ENCODE data around the gene CDH23. TPM values are rescaled to one million over a fixed set of nuclear protein-coding genes. Genes with fewer than 3 reads are reported as not detected.

The CDH23 gene
- total RNA-seq, 1 donor from 2014 or later: 10.3 TPM

DNA sequence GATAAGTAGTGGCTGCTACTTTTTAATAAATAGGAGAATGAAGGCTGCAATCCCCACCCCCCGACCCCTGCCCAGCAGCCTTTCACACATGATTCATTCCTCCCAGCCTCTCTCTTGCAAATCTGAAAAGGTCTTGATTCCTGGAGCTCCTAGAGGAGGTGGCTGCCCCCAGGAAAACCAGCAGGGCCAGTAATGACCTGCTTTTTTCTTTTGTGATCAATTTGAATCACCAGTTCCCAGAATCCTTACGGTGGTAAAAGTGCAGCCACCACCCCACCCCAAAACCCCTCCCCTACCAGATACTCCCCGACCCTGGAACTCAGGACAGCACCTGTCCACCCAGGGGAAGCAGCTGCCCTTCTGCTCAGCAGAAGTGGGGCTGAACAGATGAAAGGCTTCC lies 213.9 kb downstream of the CDH23 start:
- Histone ChIP-seq H3K4me1 (no peaks in the 10 kb centered on the region), H3K27me3 (no peaks in the 10 kb centered on the region), H3K36me3 (no peaks in the 10 kb centered on the region), H3K27ac (no peak overlapping the region), H3K4me3 (no peak overlapping the region), H3K9me3 (no peaks in the 10 kb centered on the region)
- no peak for DNase-seq (ENCODE audit: extremely low spot score in 2 of 2)
- intact Hi-C loops (cut with DNase I): no loop called here
- TF ChIP-seq POLR2AphosphoS5 (IDR thresholded peaks at IDR 0.05; ENCODE audit: insufficient read depth in 1 of 2, low read depth in 1 of 2): no peak
- TF ChIP-seq POLR2A (IDR thresholded peaks at IDR 0.05): no peak
- TF ChIP-seq, protein P1, sequence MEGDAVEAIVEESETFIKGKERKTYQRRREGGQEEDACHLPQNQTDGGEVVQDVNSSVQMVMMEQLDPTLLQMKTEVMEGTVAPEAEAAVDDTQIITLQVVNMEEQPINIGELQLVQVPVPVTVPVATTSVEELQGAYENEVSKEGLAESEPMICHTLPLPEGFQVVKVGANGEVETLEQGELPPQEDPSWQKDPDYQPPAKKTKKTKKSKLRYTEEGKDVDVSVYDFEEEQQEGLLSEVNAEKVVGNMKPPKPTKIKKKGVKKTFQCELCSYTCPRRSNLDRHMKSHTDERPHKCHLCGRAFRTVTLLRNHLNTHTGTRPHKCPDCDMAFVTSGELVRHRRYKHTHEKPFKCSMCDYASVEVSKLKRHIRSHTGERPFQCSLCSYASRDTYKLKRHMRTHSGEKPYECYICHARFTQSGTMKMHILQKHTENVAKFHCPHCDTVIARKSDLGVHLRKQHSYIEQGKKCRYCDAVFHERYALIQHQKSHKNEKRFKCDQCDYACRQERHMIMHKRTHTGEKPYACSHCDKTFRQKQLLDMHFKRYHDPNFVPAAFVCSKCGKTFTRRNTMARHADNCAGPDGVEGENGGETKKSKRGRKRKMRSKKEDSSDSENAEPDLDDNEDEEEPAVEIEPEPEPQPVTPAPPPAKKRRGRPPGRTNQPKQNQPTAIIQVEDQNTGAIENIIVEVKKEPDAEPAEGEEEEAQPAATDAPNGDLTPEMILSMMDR (IDR thresholded peaks at IDR 0.05): no peak

DNA sequence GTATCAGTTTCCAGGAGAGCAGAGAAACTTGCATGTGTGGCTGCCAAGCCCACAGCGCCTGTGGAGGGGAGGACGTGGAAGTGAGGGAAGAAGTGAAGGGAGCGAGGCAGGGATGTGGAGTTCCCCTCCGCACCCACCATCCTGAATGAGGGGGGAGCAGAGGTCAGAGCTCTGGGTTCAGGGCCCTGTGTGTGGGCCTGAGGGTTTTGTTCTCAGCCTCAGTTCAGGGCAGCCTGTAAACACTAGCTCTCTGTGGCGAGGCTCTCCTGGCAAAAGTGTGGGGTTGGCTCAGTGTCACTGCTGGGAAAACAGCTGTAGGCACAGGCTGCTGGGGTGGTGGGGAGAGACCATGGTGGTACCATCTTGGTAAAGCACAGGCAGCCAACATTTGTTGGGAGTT lies 214.4 kb downstream of the CDH23 start:
- TF ChIP-seq, protein P1 (IDR thresholded peaks at IDR 0.05): no peak
- TF ChIP-seq POLR2AphosphoS5 (IDR thresholded peaks at IDR 0.05; ENCODE audit: insufficient read depth in 1 of 2, low read depth in 1 of 2): no peak
- TF ChIP-seq POLR2A (IDR thresholded peaks at IDR 0.05): no peak
- intact Hi-C loops (cut with DNase I): no loop called here

DNA sequence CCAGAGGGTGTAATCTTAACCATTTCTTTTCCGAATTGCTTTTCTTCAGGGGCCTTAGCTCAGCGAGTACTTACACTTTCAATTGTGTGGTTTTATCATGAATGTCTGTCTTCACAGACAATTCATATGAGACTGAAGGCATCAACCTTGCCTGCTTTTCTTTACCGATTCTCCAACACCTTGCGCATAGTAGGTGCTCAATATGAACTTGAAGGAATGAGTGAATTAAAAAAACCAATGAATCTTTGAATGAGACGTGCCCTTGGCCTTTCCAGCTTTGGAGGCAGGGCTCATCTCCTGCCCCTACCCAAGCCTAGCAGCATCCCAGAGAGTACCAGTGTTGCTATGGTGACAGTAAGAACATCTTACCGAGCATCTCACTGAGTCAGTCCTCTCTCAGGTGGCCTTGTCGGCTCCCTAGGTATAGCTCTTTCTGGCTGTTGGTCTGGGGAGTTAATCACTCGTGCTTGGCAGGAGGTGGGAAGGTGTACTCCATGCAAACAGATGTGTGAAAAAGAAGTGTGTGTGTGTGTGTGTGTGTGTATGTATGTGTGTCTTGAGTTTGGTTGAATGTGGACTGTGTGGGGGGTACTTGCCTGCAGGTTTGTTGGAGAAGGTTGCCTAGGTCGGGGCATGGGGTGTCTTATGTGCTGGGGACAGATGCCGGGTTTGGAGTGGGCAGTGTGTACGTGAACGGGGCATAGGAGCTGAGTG lies 215.1 kb downstream of the CDH23 start:
- H3K27ac ChIP-seq: no peak overlapping the region
- intact Hi-C loops (cut with DNase I): no loop called here
- TF ChIP-seq POLR2A (IDR thresholded peaks at IDR 0.05) (no peak), POLR2AphosphoS5 (IDR thresholded peaks at IDR 0.05; ENCODE audit: insufficient read depth in 1 of 2, low read depth in 1 of 2) (no peak)
- TF ChIP-seq, protein P1 (IDR thresholded peaks at IDR 0.05): no peak

More for the DNA sequence above, 214.4 kb downstream of the CDH23 start:
- H3K27ac ChIP-seq: no peak overlapping the region
- H3K4me3 ChIP-seq: no peak overlapping the region
- DNase-seq (ENCODE audit: extremely low spot score in 2 of 2): no peak
- no peaks in the 10 kb centered on the region for H3K4me1 ChIP-seq
- H3K36me3 ChIP-seq: no peaks in the 10 kb centered on the region
- no peaks in the 10 kb centered on the region for H3K27me3 ChIP-seq
- H3K9me3 ChIP-seq: no peaks in the 10 kb centered on the region

DNA sequence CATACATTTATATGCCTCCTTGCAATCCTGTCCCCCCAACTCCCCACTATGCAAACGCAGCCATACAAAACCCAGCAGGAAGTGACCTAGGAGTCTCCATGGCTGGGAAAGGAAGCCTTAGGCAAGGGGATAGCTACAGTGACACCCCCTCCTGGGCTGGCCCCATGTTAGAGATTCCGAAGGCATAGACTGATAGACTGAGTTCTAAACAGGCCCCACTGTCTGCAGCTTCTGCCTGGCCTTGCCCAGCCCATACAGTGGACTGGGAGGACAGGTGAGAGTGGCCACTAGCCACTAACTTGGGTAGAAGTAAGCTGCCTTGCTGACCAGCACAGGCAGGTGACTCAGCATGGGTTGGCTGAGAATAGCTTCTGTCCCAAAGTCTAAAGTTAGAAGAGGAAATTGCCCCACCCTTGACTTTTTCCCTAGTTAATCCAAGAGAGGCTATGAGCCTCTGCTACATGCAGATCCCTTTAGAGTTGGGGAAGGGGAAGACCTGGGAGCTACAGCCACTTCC lies 216.6 kb downstream of the CDH23 start:
- TF ChIP-seq, protein P1 (IDR thresholded peaks at IDR 0.05): no peak
- TF ChIP-seq POLR2AphosphoS5 (IDR thresholded peaks at IDR 0.05; ENCODE audit: insufficient read depth in 1 of 2, low read depth in 1 of 2) (no peak), POLR2A (IDR thresholded peaks at IDR 0.05) (no peak)
- intact Hi-C loops (cut with DNase I): no loop called here
- DNase-seq (ENCODE audit: extremely low spot score in 2 of 2): no peak
- Histone ChIP-seq H3K9me3 (no peaks in the 10 kb centered on the region), H3K27ac (no peak overlapping the region), H3K4me3 (no peak overlapping the region), H3K4me1 (no peaks in the 10 kb centered on the region), H3K27me3 (no peaks in the 10 kb centered on the region), H3K36me3 (no peaks in the 10 kb centered on the region)

More for the DNA sequence above, 215.1 kb downstream of the CDH23 start:
- Histone ChIP-seq H3K9me3 (no peaks in the 10 kb centered on the region), H3K4me1 (no peaks in the 10 kb centered on the region), H3K27me3 (no peaks in the 10 kb centered on the region), H3K36me3 (no peaks in the 10 kb centered on the region), H3K4me3 (no peak overlapping the region)
- no peak for DNase-seq (ENCODE audit: extremely low spot score in 2 of 2)

DNA sequence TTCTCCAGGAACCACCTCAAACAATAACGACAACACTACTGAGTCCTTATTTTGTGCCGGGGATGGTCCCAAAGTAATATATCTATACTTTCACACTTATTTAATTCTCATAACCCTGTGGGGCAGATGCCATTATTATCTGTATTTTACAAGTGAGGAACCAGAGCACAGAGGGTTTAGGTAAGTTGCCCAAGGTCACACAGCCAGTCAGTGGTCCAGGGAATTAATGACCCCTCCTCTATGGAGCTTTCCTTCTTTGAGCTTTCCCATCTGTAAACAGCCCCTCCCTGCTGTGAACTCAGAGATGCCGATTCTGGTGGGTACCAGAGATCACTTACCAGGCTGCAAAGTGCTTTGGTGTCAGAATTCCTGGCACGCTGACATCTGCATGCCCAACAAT lies 217.2 kb downstream of the CDH23 start:
- TF ChIP-seq, protein P1 (IDR thresholded peaks at IDR 0.05): no peak
- Histone ChIP-seq H3K36me3 (no peaks in the 10 kb centered on the region), H3K4me1 (no peaks in the 10 kb centered on the region), H3K27ac (peak overlapping the region; percentile 30), H3K27me3 (no peaks in the 10 kb centered on the region), H3K4me3 (no peak overlapping the region), H3K9me3 (no peaks in the 10 kb centered on the region)
- intact Hi-C loops (cut with DNase I): no loop called here
- no peak for DNase-seq (ENCODE audit: extremely low spot score in 2 of 2)

All from vagina (tissue), 2 donors.